Stimulated activated naive CD4-positive, alpha-beta T cell treated with Interleukin-2 at 50 U/mL for 16 hours (primary cell): ENCODE measurements around the gene DALRD3.
"Not testable (repeated sequence)": the region's sequence is repeated elsewhere in the genome, so short reads cannot be mapped to it uniquely, and the experiment has no call there.

ENCODE experiments used
- DNase-seq: peaks from one replicate; lab custom pipeline; 2025; lab: John Stamatoyannopoulos, UW

The DALRD3 gene

GRCh38 chr3:49021213-49021812 lies 2.9 kb upstream of the DALRD3 start:
- peak; percentile 98 for DNase-seq

GRCh38 chr3:49020330-49021212 lies 2.2 kb upstream of the DALRD3 start:
- peak; percentile 10 for DNase-seq

- DNase-seq = no peak
Observed at GRCh38 chr3:49019941-49020329, 1.6 kb upstream of the DALRD3 start.

GRCh38 chr3:49018707-49019006 lies 277 bp upstream of the DALRD3 start:
- DNase-seq = no peak

GRCh38 chr3:49017229-49017970 lies 980 bp downstream of the DALRD3 start:
- DNase-seq = no peak

GRCh38 chr3:49016414-49017228 lies 1.8 kb downstream of the DALRD3 start:
- no peak for DNase-seq

- no peak for DNase-seq
Observed at GRCh38 chr3:49015765-49016164, 2.6 kb downstream of the DALRD3 start.

- DNase-seq = no peak
Observed at GRCh38 chr3:49015072-49015471, 3.3 kb downstream of the DALRD3 start.

GRCh38 chr3:49013738-49014660 lies 4.4 kb downstream of the DALRD3 start:
- peak; percentile 16 for DNase-seq

- no peak for DNase-seq
Observed at GRCh38 chr3:49013113-49013737, 5.2 kb downstream of the DALRD3 start.

- DNase-seq = no peak
Observed at GRCh38 chr3:49012441-49013017, 5.9 kb downstream of the DALRD3 start.

GRCh38 chr3:49009396-49009795 lies 9.0 kb downstream of the DALRD3 start:
- no peak for DNase-seq

- not testable (repeated sequence) for DNase-seq
Observed at GRCh38 chr3:49008627-49009026, 9.8 kb downstream of the DALRD3 start.

- DNase-seq = peak; percentile 80
Observed at GRCh38 chr3:49007771-49008528, 10.4 kb downstream of the DALRD3 start.

- peak; percentile 97 for DNase-seq
Observed at GRCh38 chr3:49007068-49007770, 11.2 kb downstream of the DALRD3 start, which contains the start of gene WDR6. Gene WDR6, plus strand, starts transcription at chr3:49007391. Its CDS starts 41 bp downstream, at chr3:49007432.

- DNase-seq = no peak
Observed at GRCh38 chr3:49006408-49007067, 11.8 kb downstream of the DALRD3 start.

GRCh38 chr3:49005998-49006397 lies 12.4 kb downstream of the DALRD3 start:
- DNase-seq = no peak

- no peak for DNase-seq
Observed at GRCh38 chr3:49005303-49005680, 13.1 kb downstream of the DALRD3 start.
